Measurements from ENCODE around the gene MORC2.

Gene MORC2

GRCh38 chr22:30885001-30885366 is 83.6 kb downstream of the MORC2 start:
- no peak for DNase-seq

DNA sequence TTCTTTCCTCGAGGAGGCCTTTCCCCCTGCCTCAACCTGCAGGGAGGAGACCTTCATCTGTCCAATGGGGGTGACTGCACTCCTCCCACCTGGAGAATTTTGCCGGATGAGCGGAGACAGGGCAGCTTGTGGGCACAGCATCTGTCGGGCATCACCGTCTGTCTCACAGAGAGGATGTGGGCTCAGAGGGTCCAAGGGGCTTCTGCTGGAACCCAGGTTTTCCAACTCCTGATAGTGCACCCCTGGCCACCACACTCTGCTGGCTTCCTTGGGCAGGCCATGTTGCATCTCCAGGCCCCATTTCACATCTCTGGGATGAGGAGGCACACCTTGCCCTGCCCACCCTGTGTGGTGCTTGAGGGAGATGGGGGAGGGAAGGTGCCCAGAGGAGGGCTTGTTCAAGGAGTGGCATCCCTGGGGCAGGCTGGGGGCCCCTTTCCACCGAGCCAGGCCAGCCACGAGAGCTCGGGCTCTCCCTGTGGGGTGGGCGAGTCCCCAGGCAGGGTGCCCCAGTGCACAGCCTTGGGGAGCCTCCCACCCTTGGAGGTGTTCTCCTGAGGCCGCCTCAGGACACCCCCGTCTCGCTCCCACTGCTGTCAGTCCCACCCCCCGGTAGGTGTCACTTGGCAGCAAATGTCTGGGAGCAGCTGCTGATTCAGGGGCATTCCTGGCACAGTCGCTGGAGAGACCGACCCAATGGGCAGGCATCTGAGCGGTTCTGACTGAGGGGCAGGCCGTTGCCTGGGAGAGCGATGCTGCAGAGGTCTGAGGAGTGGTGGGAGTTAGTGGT is 84.2 kb downstream of the MORC2 start:
- no peak for DNase-seq

DNA sequence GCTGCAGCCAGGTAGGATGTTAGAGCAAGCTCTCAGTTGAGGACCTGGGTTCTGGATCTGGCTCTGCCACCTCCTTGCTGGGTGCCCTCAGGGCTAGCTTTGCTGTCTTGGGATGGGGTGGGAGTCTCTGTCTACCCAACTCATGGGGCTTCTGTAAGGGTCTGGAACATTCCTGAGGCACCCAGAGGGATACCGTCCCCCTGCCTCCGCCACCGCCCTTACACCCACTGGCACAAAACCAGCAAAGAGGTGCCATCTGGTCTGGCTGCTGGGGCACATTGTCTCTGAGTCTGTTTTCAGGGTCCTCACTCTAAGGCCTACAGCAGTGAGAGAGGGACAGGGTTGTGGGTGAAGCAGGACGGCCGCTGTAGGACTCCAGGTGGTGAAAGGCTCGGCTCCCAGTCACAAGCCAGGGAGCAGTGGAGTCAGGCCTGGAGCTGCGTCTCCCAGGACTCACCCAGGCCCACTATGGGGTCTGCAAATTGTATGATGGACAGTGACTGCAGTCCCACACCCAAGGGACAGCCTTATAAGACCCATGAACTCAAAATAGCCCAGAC is 84.9 kb downstream of the MORC2 start:
- DNase-seq = no peak

- DNase-seq = no peak
These were observed 85.5 kb downstream of the MORC2 start for GRCh38 chr22:30882974-30883533.

DNA sequence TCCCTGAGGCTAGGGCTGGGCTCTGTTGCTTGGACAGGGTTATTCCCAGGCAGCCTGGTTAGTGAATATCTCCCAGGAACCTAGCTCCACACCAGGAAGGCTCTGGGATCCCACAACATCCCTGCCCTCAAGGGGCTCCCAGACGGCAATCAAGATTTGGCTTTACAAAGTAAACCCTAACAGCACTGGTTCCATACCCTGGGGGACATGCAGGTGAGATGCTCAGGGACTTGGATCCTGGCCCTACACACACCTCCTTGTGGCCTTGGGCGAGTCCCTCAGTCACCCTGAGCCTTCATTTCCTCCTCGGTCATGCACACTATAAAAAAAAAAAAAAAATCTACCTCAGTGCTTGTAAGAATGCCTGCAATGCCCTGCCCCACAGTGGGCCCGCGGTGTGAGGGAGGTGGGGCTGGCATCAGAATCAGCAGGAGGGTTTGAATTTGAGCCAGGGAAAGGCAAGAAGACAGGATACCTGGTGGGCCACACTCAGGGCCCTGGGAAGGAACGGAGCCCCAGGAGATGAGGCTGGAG is 86.3 kb downstream of the MORC2 start:
- no peak for DNase-seq

- DNase-seq = no peak
These were observed 87.0 kb downstream of the MORC2 start for GRCh38 chr22:30881361-30882183.

GRCh38 chr22:30880847-30881246 is 87.7 kb downstream of the MORC2 start:
- no peak for DNase-seq

- DNase-seq = no peak
These were observed 88.4 kb downstream of the MORC2 start for GRCh38 chr22:30880181-30880601.

- DNase-seq = no peak
These were observed 89.2 kb downstream of the MORC2 start for GRCh38 chr22:30879415-30879797.

DNA sequence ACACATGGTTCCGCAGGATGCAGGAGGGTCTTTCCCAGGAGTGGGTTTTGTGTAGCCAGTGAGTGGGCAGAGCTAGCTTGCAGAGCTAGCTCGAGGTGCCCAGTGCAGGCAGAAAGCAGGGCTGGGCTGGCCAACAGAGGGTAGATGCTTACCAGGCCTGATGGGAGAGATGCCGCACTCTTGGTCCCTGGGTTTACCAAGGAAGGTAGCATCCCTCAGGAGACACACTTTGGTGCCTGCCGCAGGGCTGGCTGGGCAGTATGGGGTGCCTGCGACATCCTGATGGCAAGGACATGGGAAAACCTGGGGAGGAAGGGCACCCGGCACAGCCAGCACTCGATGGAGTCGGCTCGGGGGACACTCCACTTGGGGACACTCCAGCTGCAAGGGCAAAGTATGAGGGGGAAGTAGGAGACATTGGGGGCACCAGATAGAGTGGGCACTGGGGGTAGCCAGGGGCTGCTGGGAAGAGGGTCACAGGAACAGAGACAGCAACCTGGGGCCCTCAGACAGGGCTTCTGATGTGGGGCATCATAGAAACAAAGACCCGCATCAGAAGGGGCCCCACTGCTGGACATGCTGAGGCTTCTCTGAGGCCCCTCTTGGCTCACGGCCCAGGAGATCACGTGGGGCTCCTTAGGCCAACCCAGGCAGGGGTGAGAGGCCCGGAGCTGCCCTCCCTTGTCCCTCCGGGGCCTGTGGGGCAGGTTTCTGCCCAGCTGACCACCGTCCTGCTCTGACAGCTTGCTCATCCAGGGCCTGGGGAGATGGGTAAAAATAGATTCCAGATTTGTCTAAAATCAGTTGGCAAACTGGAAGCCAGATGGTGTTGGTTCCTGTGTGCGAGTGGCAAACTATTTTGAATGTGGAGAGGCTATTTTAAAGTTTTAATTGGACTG is 89.8 kb downstream of the MORC2 start:
- DNase-seq = no peak

- no peak for DNase-seq
These were observed 90.7 kb downstream of the MORC2 start for GRCh38 chr22:30877662-30878515.

GRCh38 chr22:30876915-30877553 is 91.5 kb downstream of the MORC2 start:
- DNase-seq = no peak

- DNase-seq = peak; percentile 8
These were observed 92.3 kb downstream of the MORC2 start for GRCh38 chr22:30876221-30876751.

- no peak for DNase-seq
These were observed 92.9 kb downstream of the MORC2 start for GRCh38 chr22:30875481-30876215.

Data from activated T-cell treated with anti-CD3 and anti-CD28 coated beads, Interleukin-2, amount 50 U/mL, for 1 hour (primary cell).